GM23338 (cell line): ENCODE data around the gene VN1R5. TPM values are rescaled to one million over a fixed set of nuclear protein-coding genes. Genes with fewer than 3 reads are reported as not detected.

ENCODE experiments used
- ATAC-seq: fragments of 200-7000 bp; cut with Tn5 transposase; 3 replicates; pipeline ENCODE4 v1.9.1; 2020
- DNase-seq: peaks from one replicate; pipeline ENCODE4 v3.0.0-alpha.2; 2015; ENCODE audit warnings: low spot score
- H2AFZ ChIP-seq: fragments of 200-600 bp; sonication (generic); 2 replicates; pipeline ENCODE4 v1.8.0; 2016; ENCODE audit warnings: antibody characterized with exemption, mild to moderate bottlenecking, moderate library complexity
- H3F3A ChIP-seq: fragments of 200-600 bp; sonication (generic); replicated peaks from 2 replicates; pipeline ENCODE4 v1.8.0; 2017; ENCODE audit warnings: antibody characterized with exemption, mixed run types, low read depth
- H3K27ac ChIP-seq: fragments of 200-600 bp; sonication (generic); 2 replicates; pipeline ENCODE4 v1.6.1; 2016; ENCODE audit warnings: low read depth
- H3K27me3 ChIP-seq: fragments of 200-600 bp; sonication (generic); 2 replicates; pipeline ENCODE4 v1.8.0; 2016; ENCODE audit warnings: mild to moderate bottlenecking, mixed run types, moderate library complexity; ENCODE audit not compliant: insufficient read depth
- H3K36me3 ChIP-seq: fragments of 200-600 bp; sonication (generic); 2 replicates; pipeline ENCODE4 v1.8.0; 2016; ENCODE audit warnings: mild to moderate bottlenecking; ENCODE audit not compliant: insufficient read depth
- H3K4me1 ChIP-seq: fragments of 200-600 bp; sonication (generic); 2 replicates; pipeline ENCODE4 v1.8.0; 2016; ENCODE audit warnings: mild to moderate bottlenecking, moderate library complexity; ENCODE audit not compliant: insufficient read depth
- H3K4me2 ChIP-seq: fragments of 200-600 bp; sonication (generic); 2 replicates; pipeline ENCODE4 v1.7.1; 2017; ENCODE audit warnings: mixed run types
- H3K4me3 ChIP-seq: fragments of 200-600 bp; sonication (generic); 2 replicates; pipeline ENCODE4 v1.6.1; 2016; ENCODE audit warnings: mixed run types
- H3K79me2 ChIP-seq: fragments of 200-600 bp; sonication (generic); replicated peaks from 2 replicates; pipeline ENCODE4 v1.8.0; 2017; ENCODE audit warnings: mild to moderate bottlenecking; ENCODE audit not compliant: insufficient read depth
- H3K9me2 ChIP-seq: fragments of 200-600 bp; sonication (generic); 2 replicates; pipeline ENCODE4 v1.8.0; 2017; ENCODE audit not compliant: insufficient read depth
- H4K20me1 ChIP-seq: fragments of 200-600 bp; sonication (generic); replicated peaks from 2 replicates; pipeline ENCODE4 v1.8.0; 2017; ENCODE audit warnings: mild to moderate bottlenecking; ENCODE audit not compliant: insufficient read depth
- H3K27ac Mint-ChIP-seq: 2 replicates; pipeline ENCODE4 v1.8.0; 2020; ENCODE audit warnings: inconsistent platforms, mild to moderate bottlenecking, moderate library complexity, mixed read lengths
- H3K27me3 Mint-ChIP-seq: 3 replicates; pipeline ENCODE4 v1.8.0; 2022; ENCODE audit warnings: low read depth, mild to moderate bottlenecking, moderate library complexity, mixed read lengths, inconsistent platforms; ENCODE audit not compliant: insufficient read depth, poor library complexity
- H3K36me3 Mint-ChIP-seq: 3 replicates; pipeline ENCODE4 v1.8.0; 2021; ENCODE audit warnings: low read depth, mild to moderate bottlenecking, inconsistent platforms, moderate library complexity, mixed read lengths
- H3K4me1 Mint-ChIP-seq: 3 replicates; pipeline ENCODE4 v1.8.0; 2020; ENCODE audit warnings: mild to moderate bottlenecking, inconsistent platforms, mixed read lengths
- H3K4me3 Mint-ChIP-seq: 3 replicates; pipeline ENCODE4 v1.8.0; 2021; ENCODE audit warnings: moderate library complexity, mild to moderate bottlenecking, inconsistent platforms, mixed read lengths
- H3K9me3 Mint-ChIP-seq: 3 replicates; pipeline ENCODE4 v1.8.0; 2020; ENCODE audit warnings: moderate library complexity, mild to moderate bottlenecking, inconsistent platforms, mixed read lengths
- JUNB ChIP-seq: IDR thresholded peaks from one replicate; pipeline ENCODE4 v1.6.1; 2016; ENCODE audit warnings: antibody characterized with exemption; ENCODE audit not compliant: unreplicated experiment
- POLR2AphosphoS5 ChIP-seq: IDR thresholded peaks from 2 replicates; pipeline ENCODE4 v1.6.1; 2016; ENCODE audit warnings: antibody characterized with exemption, low read depth
- STAT1 ChIP-seq: IDR thresholded peaks from one replicate; pipeline ENCODE4 v1.6.1; 2016; ENCODE audit warnings: antibody characterized with exemption; ENCODE audit not compliant: unreplicated experiment
- polyA plus RNA-seq: library from polyadenylated mRNA; unstranded; fragments of >200 nt; fragmentation: Nextera tagmentation; extraction: Ambion mirVana; gene quantifications from 2 replicates; pipeline ENCODE4 v1.2.1, GENCODE V29; 2016
- total RNA-seq: library from RNA; depleted of rRNA; stranded (reverse); fragments of >200 nt; shearing (Covaris generic); gene quantifications from 2 replicates; pipeline ENCODE4 v1.2.3, GENCODE V29; 2014
- TF ChIP-seq, protein P1 (sequence below), 2 experiments: fragments of 200-600 bp in 1 of 2; sonication (generic) in 1 of 2; conservative IDR thresholded peaks; 2 replicates each; pipeline versions ENCODE4 v1.5.1 to v1.6.1; 2016 to 2017; ENCODE audit warnings: antibody characterized with exemption in 2 of 2, low read depth in 2 of 2, mild to moderate bottlenecking in 2 of 2, moderate library complexity in 1 of 2
- TF ChIP-seq, protein P2 (sequence below): IDR thresholded peaks from one replicate; pipeline ENCODE4 v1.6.1; 2018; ENCODE audit warnings: antibody characterized with exemption; ENCODE audit not compliant: unreplicated experiment
- TF ChIP-seq, protein P3 (sequence below): fragments of 250-450 bp; sonication (Bioruptor Pico); IDR thresholded peaks from 2 replicates; pipeline ENCODE4 v1.5.0; 2020; ENCODE audit warnings: mild to moderate bottlenecking, moderate library complexity
- TF ChIP-seq, protein P4 (sequence below): IDR thresholded peaks from 2 replicates; pipeline ENCODE4 v1.6.1; 2016; ENCODE audit warnings: antibody characterized with exemption

VN1R5 gene
- total and polyA plus RNA-seq, 2 experiments from 2014 or later = not detected

DNA sequence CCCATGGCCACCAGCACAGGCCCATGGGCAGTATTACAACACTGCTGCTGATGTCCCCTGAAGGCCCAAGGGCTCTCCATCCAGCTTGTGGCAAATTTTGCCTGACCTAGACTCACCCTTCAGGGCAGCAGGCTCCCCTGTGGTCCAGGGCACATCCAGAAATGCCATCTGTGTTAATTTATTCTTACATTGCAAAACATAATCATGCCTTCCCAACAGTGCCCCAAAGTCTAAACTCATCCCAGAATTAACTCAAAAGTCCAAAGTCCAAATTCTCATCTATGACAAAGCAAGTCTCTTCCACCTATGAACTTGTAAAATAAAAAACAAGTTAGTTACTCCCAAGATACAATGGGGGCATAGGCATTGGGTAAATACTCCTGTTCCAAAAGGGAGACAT, 13.3 kb downstream of the VN1R5 start (continued):
- TF ChIP-seq, protein P1, sequence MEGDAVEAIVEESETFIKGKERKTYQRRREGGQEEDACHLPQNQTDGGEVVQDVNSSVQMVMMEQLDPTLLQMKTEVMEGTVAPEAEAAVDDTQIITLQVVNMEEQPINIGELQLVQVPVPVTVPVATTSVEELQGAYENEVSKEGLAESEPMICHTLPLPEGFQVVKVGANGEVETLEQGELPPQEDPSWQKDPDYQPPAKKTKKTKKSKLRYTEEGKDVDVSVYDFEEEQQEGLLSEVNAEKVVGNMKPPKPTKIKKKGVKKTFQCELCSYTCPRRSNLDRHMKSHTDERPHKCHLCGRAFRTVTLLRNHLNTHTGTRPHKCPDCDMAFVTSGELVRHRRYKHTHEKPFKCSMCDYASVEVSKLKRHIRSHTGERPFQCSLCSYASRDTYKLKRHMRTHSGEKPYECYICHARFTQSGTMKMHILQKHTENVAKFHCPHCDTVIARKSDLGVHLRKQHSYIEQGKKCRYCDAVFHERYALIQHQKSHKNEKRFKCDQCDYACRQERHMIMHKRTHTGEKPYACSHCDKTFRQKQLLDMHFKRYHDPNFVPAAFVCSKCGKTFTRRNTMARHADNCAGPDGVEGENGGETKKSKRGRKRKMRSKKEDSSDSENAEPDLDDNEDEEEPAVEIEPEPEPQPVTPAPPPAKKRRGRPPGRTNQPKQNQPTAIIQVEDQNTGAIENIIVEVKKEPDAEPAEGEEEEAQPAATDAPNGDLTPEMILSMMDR (conservative IDR thresholded peaks at IDR 0.05; ENCODE audit: low read depth in 2 of 2) = no peak
- no peak for TF ChIP-seq STAT1
- TF ChIP-seq, protein P2, sequence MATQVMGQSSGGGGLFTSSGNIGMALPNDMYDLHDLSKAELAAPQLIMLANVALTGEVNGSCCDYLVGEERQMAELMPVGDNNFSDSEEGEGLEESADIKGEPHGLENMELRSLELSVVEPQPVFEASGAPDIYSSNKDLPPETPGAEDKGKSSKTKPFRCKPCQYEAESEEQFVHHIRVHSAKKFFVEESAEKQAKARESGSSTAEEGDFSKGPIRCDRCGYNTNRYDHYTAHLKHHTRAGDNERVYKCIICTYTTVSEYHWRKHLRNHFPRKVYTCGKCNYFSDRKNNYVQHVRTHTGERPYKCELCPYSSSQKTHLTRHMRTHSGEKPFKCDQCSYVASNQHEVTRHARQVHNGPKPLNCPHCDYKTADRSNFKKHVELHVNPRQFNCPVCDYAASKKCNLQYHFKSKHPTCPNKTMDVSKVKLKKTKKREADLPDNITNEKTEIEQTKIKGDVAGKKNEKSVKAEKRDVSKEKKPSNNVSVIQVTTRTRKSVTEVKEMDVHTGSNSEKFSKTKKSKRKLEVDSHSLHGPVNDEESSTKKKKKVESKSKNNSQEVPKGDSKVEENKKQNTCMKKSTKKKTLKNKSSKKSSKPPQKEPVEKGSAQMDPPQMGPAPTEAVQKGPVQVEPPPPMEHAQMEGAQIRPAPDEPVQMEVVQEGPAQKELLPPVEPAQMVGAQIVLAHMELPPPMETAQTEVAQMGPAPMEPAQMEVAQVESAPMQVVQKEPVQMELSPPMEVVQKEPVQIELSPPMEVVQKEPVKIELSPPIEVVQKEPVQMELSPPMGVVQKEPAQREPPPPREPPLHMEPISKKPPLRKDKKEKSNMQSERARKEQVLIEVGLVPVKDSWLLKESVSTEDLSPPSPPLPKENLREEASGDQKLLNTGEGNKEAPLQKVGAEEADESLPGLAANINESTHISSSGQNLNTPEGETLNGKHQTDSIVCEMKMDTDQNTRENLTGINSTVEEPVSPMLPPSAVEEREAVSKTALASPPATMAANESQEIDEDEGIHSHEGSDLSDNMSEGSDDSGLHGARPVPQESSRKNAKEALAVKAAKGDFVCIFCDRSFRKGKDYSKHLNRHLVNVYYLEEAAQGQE = no peak

DNA sequence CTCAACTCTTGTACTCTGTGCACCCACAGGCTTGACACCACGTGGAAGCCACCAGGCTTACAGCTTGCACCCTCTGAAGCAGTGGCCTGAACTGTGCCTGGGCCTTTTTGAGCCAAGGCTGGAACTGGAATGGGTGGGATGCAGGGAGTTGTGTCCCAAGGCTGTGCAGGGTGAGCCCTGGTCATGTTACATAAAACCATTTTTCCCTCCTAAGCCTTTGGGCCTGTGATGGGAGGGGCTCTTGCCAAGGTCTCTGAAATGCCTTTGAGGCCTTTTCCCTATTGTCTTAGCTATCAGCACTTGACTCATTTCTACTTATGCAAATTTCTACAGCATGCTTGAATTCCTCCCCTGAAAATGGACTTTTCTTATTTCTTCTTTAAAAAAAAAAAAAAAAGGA, 14.1 kb downstream of the VN1R5 start:
- Histone ChIP-seq H3K9me2 (no peaks in the 10 kb centered on the region), H2AFZ (no peak overlapping the region), H3F3A (no peaks in the 10 kb centered on the region), H3K27ac (no peak overlapping the region), H3K4me3 (no peak overlapping the region), H3K4me2 (no peak overlapping the region), H3K27me3 (no peaks in the 10 kb centered on the region), H3K79me2 (no peaks in the 10 kb centered on the region), H4K20me1 (no peaks in the 10 kb centered on the region), H3K36me3 (no peaks in the 10 kb centered on the region), H3K4me1 (no peaks in the 10 kb centered on the region)
- H3K4me3 Mint-ChIP-seq = no peak overlapping the region
- DNase-seq (no peak), ATAC-seq (no peak)
- H3K27ac Mint-ChIP-seq = no peak overlapping the region
- peaks cover 3% of the 10 kb centered on the region for H3K27me3 Mint-ChIP-seq
- no peaks in the 10 kb centered on the region for H3K4me1 Mint-ChIP-seq
- peaks cover 18% of the 10 kb centered on the region; the same call in 2 of the 3 replicates for H3K36me3 Mint-ChIP-seq
- peaks cover 27% of the 10 kb centered on the region for H3K9me3 Mint-ChIP-seq
- TF ChIP-seq, protein P3, sequence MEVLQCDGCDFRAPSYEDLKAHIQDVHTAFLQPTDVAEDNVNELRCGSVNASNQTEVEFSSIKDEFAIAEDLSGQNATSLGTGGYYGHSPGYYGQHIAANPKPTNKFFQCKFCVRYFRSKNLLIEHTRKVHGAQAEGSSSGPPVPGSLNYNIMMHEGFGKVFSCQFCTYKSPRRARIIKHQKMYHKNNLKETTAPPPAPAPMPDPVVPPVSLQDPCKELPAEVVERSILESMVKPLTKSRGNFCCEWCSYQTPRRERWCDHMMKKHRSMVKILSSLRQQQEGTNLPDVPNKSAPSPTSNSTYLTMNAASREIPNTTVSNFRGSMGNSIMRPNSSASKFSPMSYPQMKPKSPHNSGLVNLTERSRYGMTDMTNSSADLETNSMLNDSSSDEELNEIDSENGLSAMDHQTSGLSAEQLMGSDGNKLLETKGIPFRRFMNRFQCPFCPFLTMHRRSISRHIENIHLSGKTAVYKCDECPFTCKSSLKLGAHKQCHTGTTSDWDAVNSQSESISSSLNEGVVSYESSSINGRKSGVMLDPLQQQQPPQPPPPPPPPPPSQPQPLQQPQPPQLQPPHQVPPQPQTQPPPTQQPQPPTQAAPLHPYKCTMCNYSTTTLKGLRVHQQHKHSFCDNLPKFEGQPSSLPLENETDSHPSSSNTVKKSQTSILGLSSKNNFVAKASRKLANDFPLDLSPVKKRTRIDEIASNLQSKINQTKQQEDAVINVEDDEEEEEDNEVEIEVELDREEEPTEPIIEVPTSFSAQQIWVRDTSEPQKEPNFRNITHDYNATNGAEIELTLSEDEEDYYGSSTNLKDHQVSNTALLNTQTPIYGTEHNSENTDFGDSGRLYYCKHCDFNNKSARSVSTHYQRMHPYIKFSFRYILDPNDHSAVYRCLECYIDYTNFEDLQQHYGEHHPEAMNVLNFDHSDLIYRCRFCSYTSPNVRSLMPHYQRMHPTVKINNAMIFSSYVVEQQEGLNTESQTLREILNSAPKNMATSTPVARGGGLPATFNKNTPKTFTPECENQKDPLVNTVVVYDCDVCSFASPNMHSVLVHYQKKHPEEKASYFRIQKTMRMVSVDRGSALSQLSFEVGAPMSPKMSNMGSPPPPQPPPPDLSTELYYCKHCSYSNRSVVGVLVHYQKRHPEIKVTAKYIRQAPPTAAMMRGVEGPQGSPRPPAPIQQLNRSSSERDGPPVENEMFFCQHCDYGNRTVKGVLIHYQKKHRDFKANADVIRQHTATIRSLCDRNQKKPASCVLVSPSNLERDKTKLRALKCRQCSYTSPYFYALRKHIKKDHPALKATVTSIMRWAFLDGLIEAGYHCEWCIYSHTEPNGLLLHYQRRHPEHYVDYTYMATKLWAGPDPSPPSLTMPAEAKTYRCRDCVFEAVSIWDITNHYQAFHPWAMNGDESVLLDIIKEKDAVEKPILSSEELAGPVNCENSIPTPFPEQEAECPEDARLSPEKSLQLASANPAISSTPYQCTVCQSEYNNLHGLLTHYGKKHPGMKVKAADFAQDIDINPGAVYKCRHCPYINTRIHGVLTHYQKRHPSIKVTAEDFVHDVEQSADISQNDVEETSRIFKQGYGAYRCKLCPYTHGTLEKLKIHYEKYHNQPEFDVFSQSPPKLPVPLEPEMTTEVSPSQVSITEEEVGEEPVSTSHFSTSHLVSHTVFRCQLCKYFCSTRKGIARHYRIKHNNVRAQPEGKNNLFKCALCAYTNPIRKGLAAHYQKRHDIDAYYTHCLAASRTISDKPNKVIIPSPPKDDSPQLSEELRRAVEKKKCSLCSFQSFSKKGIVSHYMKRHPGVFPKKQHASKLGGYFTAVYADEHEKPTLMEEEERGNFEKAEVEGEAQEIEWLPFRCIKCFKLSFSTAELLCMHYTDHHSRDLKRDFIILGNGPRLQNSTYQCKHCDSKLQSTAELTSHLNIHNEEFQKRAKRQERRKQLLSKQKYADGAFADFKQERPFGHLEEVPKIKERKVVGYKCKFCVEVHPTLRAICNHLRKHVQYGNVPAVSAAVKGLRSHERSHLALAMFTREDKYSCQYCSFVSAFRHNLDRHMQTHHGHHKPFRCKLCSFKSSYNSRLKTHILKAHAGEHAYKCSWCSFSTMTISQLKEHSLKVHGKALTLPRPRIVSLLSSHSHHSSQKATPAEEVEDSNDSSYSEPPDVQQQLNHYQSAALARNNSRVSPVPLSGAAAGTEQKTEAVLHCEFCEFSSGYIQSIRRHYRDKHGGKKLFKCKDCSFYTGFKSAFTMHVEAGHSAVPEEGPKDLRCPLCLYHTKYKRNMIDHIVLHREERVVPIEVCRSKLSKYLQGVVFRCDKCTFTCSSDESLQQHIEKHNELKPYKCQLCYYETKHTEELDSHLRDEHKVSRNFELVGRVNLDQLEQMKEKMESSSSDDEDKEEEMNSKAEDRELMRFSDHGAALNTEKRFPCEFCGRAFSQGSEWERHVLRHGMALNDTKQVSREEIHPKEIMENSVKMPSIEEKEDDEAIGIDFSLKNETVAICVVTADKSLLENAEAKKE (CRISPR knock-in tag) = no peak
- TF ChIP-seq POLR2AphosphoS5 (no peak), JUNB (no peak)
- TF ChIP-seq, protein P4, sequence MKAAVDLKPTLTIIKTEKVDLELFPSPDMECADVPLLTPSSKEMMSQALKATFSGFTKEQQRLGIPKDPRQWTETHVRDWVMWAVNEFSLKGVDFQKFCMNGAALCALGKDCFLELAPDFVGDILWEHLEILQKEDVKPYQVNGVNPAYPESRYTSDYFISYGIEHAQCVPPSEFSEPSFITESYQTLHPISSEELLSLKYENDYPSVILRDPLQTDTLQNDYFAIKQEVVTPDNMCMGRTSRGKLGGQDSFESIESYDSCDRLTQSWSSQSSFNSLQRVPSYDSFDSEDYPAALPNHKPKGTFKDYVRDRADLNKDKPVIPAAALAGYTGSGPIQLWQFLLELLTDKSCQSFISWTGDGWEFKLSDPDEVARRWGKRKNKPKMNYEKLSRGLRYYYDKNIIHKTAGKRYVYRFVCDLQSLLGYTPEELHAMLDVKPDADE = no peak
- TF ChIP-seq, protein P1 (conservative IDR thresholded peaks at IDR 0.05; ENCODE audit: low read depth in 2 of 2) = no peak
